CD8-positive, alpha-beta memory T cell (primary cell): ENCODE measurements around the gene ZNF324B. TPM values are rescaled to one million over a fixed set of nuclear protein-coding genes. Genes with fewer than 3 reads are reported as not detected.
A peak's percentile ranks its signal among the peaks of the same experiment; 100 is the strongest.
"Not testable (repeated sequence)": the region's sequence is repeated elsewhere in the genome, so short reads cannot be mapped to it uniquely, and the experiment has no call there.

Experiments used
- CTCF ChIA-PET: fragments of 350-600 bp; sonication (Branson Sonifier 250); formaldehyde crosslinking; loops from one replicate; lab custom pipeline; 2021; ENCODE audit warnings: antibody characterized with exemption; lab: Charles Lee
- POLR2A ChIA-PET: fragments of 350-600 bp; sonication (Branson Sonifier 250); formaldehyde crosslinking; loops from one replicate; lab custom pipeline; 2021; ENCODE audit warnings: antibody characterized with exemption; lab: Charles Lee
- DNase-seq, 5 donors: peaks; one replicate each; pipeline versions ENCODE4 v3.0.0 to v3.0.0-alpha.2; 2020 to 2022; ENCODE audit warnings: mixed read lengths in 1 of 5
- H3K27ac ChIP-seq: one replicate; pipeline ENCODE4 v1.7.0; 2013; ENCODE audit warnings: low read depth, mild to moderate bottlenecking, low read length, moderate library complexity
- H3K27me3 ChIP-seq: 2 replicates; pipeline ENCODE4 v1.7.0; 2013; ENCODE audit warnings: low read length, mild to moderate bottlenecking; ENCODE audit not compliant: insufficient read depth, poor library complexity, severe bottlenecking
- H3K36me3 ChIP-seq: 2 replicates; pipeline ENCODE4 v1.7.0; 2013; ENCODE audit warnings: mild to moderate bottlenecking, low read length, moderate library complexity; ENCODE audit not compliant: insufficient read depth
- H3K4me1 ChIP-seq: 2 replicates; pipeline ENCODE4 v1.7.0; 2013; ENCODE audit warnings: mild to moderate bottlenecking, low read length, moderate library complexity; ENCODE audit not compliant: insufficient read depth
- H3K4me3 ChIP-seq: 2 replicates; pipeline ENCODE4 v1.7.0; 2013; ENCODE audit warnings: mild to moderate bottlenecking, low read length
- H3K9me3 ChIP-seq: 2 replicates; pipeline ENCODE4 v1.7.0; 2013; ENCODE audit warnings: mild to moderate bottlenecking, low read length
- H3K27ac Mint-ChIP-seq, 8 donors: one replicate each; pipeline ENCODE4 v1.8.0; 2020 to 2021; ENCODE audit warnings: mixed read lengths in 8 of 8, mild to moderate bottlenecking in 6 of 8, inconsistent platforms in 3 of 8, moderate library complexity in 3 of 8
- H3K27me3 Mint-ChIP-seq, 2 donors: one replicate each; pipeline ENCODE4 v1.8.0; 2020 to 2021; ENCODE audit warnings: mixed read lengths in 2 of 2, mild to moderate bottlenecking in 1 of 2, moderate library complexity in 1 of 2
- H3K36me3 Mint-ChIP-seq, 3 donors: one replicate each; pipeline ENCODE4 v1.8.0; 2020 to 2021; ENCODE audit warnings: mixed read lengths in 3 of 3, inconsistent platforms in 1 of 3, mild to moderate bottlenecking in 1 of 3
- H3K4me1 Mint-ChIP-seq, 3 donors: one replicate each; pipeline ENCODE4 v1.8.0; 2020 to 2021; ENCODE audit warnings: mixed read lengths in 3 of 3, inconsistent platforms in 1 of 3, mild to moderate bottlenecking in 1 of 3
- H3K4me3 Mint-ChIP-seq, 7 donors: one replicate each; pipeline ENCODE4 v1.8.0; 2020 to 2021; ENCODE audit warnings: mixed read lengths in 7 of 7, mild to moderate bottlenecking in 6 of 7, moderate library complexity in 4 of 7, inconsistent platforms in 2 of 7
- H3K9me3 Mint-ChIP-seq, 5 donors: one replicate each; pipeline ENCODE4 v1.8.0; 2020 to 2022; ENCODE audit warnings: mixed read lengths in 5 of 5, mild to moderate bottlenecking in 3 of 5, moderate library complexity in 2 of 5, inconsistent platforms in 1 of 5
- polyA plus RNA-seq: library from polyadenylated mRNA; unstranded; fragments of 300-500 nt; fragmentation: Illumina TruSeq; gene quantifications from one replicate; pipeline ENCODE4 v1.2.3, GENCODE V29; 2021
- total RNA-seq, 2 experiments: library from RNA; stranded (reverse); gene quantifications; one replicate each; pipeline ENCODE4 v1.2.3, GENCODE V29; 2021

ZNF324B gene
- total and polyA plus RNA-seq, 3 experiments from 2014 or later: 2.9 to 11.3 (median 11.3) TPM

GRCh38 chr19:58477871-58478270 lies 26.4 kb downstream of the ZNF324B start:
- Mint-ChIP-seq H3K27ac (peak overlapping the region in 3 of 8 donors; percentile 23 to 75 (median 60)), H3K9me3 (no peaks in the 10 kb centered on the region), H3K4me3 (peak overlapping the region in 3 of 7 donors; percentile 16 to 44 (median 41)), H3K4me1 (peaks cover 14 to 29% (median 24%) of the 10 kb centered on the region in 3 donors), H3K36me3 (peaks cover 0 to 17% (median 3%) of the 10 kb centered on the region in 3 donors), H3K27me3 (no peaks in the 10 kb centered on the region)
- Histone ChIP-seq H3K4me3 (no peak overlapping the region), H3K27ac (no peak overlapping the region), H3K4me1 (peaks cover 15% of the 10 kb centered on the region), H3K9me3 (no peaks in the 10 kb centered on the region), H3K27me3 (no peaks in the 10 kb centered on the region), H3K36me3 (peaks cover 8% of the 10 kb centered on the region)
- ChIA-PET CTCF (interaction anchor here (0.8 kb wide), 2 partner anchors 36 kb away, joined by 3 to 4 read pairs; no protein-coding TSS in a partner anchor), POLR2A (interaction anchor here (0.7 kb wide), 1 partner anchor 91 kb away, joined by 4 read pairs; no protein-coding TSS in a partner anchor)
- DNase-seq: no peak

- Histone ChIP-seq H3K9me3 (no peaks in the 10 kb centered on the region), H3K4me1 (peaks cover 15% of the 10 kb centered on the region), H3K27me3 (no peaks in the 10 kb centered on the region), H3K36me3 (no peaks in the 10 kb centered on the region), H3K27ac (no peak overlapping the region), H3K4me3 (no peak overlapping the region)
- ChIA-PET POLR2A (no interaction called here), CTCF (no interaction called here)
- no peak for DNase-seq
- Mint-ChIP-seq H3K27ac (peak overlapping the region in 4 of 8 donors; percentile 57 to 93 (median 61)), H3K36me3 (peaks cover 0 to 15% (median 3%) of the 10 kb centered on the region in 3 donors), H3K4me3 (peak overlapping the region in 1 of 7 donors; percentile 31), H3K9me3 (no peaks in the 10 kb centered on the region), H3K4me1 (peaks cover 14 to 24% (median 24%) of the 10 kb centered on the region in 3 donors), H3K27me3 (no peaks in the 10 kb centered on the region)
Measured at GRCh38 chr19:58479303-58479702, 27.9 kb downstream of the ZNF324B start.

- Histone ChIP-seq H3K4me3 (no peak overlapping the region), H3K27me3 (no peaks in the 10 kb centered on the region), H3K4me1 (peaks cover 14% of the 10 kb centered on the region), H3K9me3 (no peaks in the 10 kb centered on the region), H3K27ac (no peak overlapping the region), H3K36me3 (no peaks in the 10 kb centered on the region)
- Mint-ChIP-seq H3K9me3 (no peaks in the 10 kb centered on the region), H3K4me3 (no peak overlapping the region), H3K36me3 (peaks cover 0 to 15% (median 3%) of the 10 kb centered on the region in 3 donors), H3K4me1 (peaks cover 14 to 20% (median 19%) of the 10 kb centered on the region in 3 donors), H3K27me3 (no peaks in the 10 kb centered on the region), H3K27ac (no peak overlapping the region)
- POLR2A ChIA-PET: no interaction called here
- no peak for DNase-seq
- CTCF ChIA-PET: no interaction called here
Measured at GRCh38 chr19:58479736-58480480, 28.5 kb downstream of the ZNF324B start.

GRCh38 chr19:58480481-58480830 lies 29.0 kb downstream of the ZNF324B start:
- H3K36me3 Mint-ChIP-seq: peaks cover 0 to 15% (median 3%) of the 10 kb centered on the region in 3 donors
- H3K27me3 Mint-ChIP-seq: no peaks in the 10 kb centered on the region
- peaks cover 8% of the 10 kb centered on the region for H3K4me1 ChIP-seq
- no peak overlapping the region for H3K27ac ChIP-seq
- H3K9me3 Mint-ChIP-seq: no peaks in the 10 kb centered on the region
- no peaks in the 10 kb centered on the region for H3K9me3 ChIP-seq
- no peaks in the 10 kb centered on the region for H3K27me3 ChIP-seq
- H3K4me3 ChIP-seq: no peak overlapping the region
- DNase-seq: no peak
- ChIA-PET CTCF (no interaction called here), POLR2A (no interaction called here)
- no peaks in the 10 kb centered on the region for H3K36me3 ChIP-seq
- H3K4me3 Mint-ChIP-seq: no peak overlapping the region
- H3K27ac Mint-ChIP-seq: no peak overlapping the region
- peaks cover 9 to 15% (median 13%) of the 10 kb centered on the region in 3 donors for H3K4me1 Mint-ChIP-seq

GRCh38 chr19:58480831-58481230 lies 29.4 kb downstream of the ZNF324B start:
- ChIA-PET CTCF (no interaction called here), POLR2A (no interaction called here)
- H3K36me3 Mint-ChIP-seq: peaks cover 0 to 13% (median 3%) of the 10 kb centered on the region in 3 donors
- H3K27me3 Mint-ChIP-seq: no peaks in the 10 kb centered on the region
- Histone ChIP-seq H3K27ac (no peak overlapping the region), H3K4me1 (peaks cover 8% of the 10 kb centered on the region), H3K4me3 (no peak overlapping the region), H3K36me3 (no peaks in the 10 kb centered on the region), H3K27me3 (no peaks in the 10 kb centered on the region), H3K9me3 (no peaks in the 10 kb centered on the region)
- no peak overlapping the region for H3K4me3 Mint-ChIP-seq
- peak overlapping the region in 1 of 8 donors; percentile 75 for H3K27ac Mint-ChIP-seq
- peaks cover 8 to 11% (median 10%) of the 10 kb centered on the region in 3 donors for H3K4me1 Mint-ChIP-seq
- no peaks in the 10 kb centered on the region for H3K9me3 Mint-ChIP-seq
- DNase-seq: no peak

GRCh38 chr19:58482372-58482771 lies 30.9 kb downstream of the ZNF324B start:
- ChIA-PET CTCF (interaction anchor here (1.3 kb wide), 1 partner anchor 99 kb away, joined by 4 read pairs; no protein-coding TSS in a partner anchor), POLR2A (no interaction called here)
- no peaks in the 10 kb centered on the region for H3K4me1 ChIP-seq
- H3K4me3 ChIP-seq: no peak overlapping the region
- no peak overlapping the region for H3K27ac ChIP-seq
- Mint-ChIP-seq H3K27ac (no peak overlapping the region), H3K27me3 (no peaks in the 10 kb centered on the region), H3K9me3 (no peaks in the 10 kb centered on the region), H3K36me3 (peaks cover 0 to 9% (median 3%) of the 10 kb centered on the region in 3 donors), H3K4me1 (peaks cover 0 to 2% (median 0%) of the 10 kb centered on the region in 3 donors), H3K4me3 (no peak overlapping the region)
- H3K27me3 ChIP-seq: no peaks in the 10 kb centered on the region
- no peaks in the 10 kb centered on the region for H3K36me3 ChIP-seq
- no peaks in the 10 kb centered on the region for H3K9me3 ChIP-seq
- DNase-seq: no peak

- H3K4me3 ChIP-seq: no peak overlapping the region
- no peaks in the 10 kb centered on the region for H3K9me3 Mint-ChIP-seq
- H3K4me3 Mint-ChIP-seq: no peak overlapping the region
- no peaks in the 10 kb centered on the region for H3K27me3 ChIP-seq
- H3K27me3 Mint-ChIP-seq: no peaks in the 10 kb centered on the region
- H3K4me1 ChIP-seq: no peaks in the 10 kb centered on the region
- H3K27ac Mint-ChIP-seq: no peak overlapping the region
- no peaks in the 10 kb centered on the region for H3K9me3 ChIP-seq
- no peaks in the 10 kb centered on the region for H3K36me3 ChIP-seq
- peaks cover 0 to 9% (median 3%) of the 10 kb centered on the region in 3 donors for H3K36me3 Mint-ChIP-seq
- no peak for DNase-seq
- ChIA-PET POLR2A (interaction anchor here (0.6 kb wide), 1 partner anchor 90 kb away, joined by 10 read pairs; no protein-coding TSS in a partner anchor), CTCF (no interaction called here)
- H3K27ac ChIP-seq: no peak overlapping the region
- peaks cover 0 to 2% (median 1%) of the 10 kb centered on the region in 3 donors for H3K4me1 Mint-ChIP-seq
Measured at GRCh38 chr19:58483776-58484175, 32.4 kb downstream of the ZNF324B start.

- H3K27me3 ChIP-seq, H3K4me1 ChIP-seq, H3K36me3 ChIP-seq, H3K27ac Mint-ChIP-seq, H3K4me3 Mint-ChIP-seq, H3K36me3 Mint-ChIP-seq, DNase-seq, H3K27me3 Mint-ChIP-seq, H3K4me1 Mint-ChIP-seq, H3K4me3 ChIP-seq, CTCF ChIA-PET, H3K9me3 Mint-ChIP-seq, H3K9me3 ChIP-seq, POLR2A ChIA-PET, H3K27ac ChIP-seq: not testable (repeated sequence)
Measured at GRCh38 chr19:58484349-58484748, 32.9 kb downstream of the ZNF324B start.
